ENCODE data around the gene KCNK16.
A peak's percentile ranks its signal among the peaks of the same experiment; 100 is the strongest.
"Not testable (repeated sequence)": the region's sequence is repeated elsewhere in the genome, so short reads cannot be mapped to it uniquely, and the experiment has no call there.

KCNK16 gene

DNA sequence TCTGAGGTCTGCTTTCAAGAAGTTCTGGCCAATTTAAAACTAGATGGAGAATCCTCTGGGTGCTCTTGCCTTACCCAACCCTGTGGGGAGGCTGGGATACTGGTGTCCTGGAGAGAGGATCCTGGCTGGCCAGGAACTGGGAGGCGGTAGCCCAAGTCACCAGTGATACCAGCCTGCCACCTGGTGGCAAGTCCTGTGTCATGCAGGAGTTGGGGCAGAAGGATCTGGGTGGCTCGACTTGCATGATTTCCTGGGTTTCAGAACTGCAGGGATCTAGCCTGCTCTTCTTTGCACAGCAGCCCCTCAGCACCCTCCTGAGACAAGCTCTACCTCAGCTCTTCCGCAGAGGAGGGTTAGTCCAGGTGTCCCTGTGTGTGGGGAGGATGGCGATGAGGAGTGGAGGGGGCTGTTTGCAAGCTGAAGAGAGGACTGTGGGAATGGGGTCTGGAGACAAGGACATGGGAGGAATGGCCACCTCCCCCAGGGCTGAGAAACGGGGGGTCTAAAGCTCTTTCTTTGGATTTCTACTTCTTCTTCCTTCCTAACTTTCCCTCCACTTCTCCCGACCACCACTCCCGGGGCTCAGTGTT lies 12.5 kb downstream of the KCNK16 start:
- peak; percentile 64 for DNase-seq (ENCODE audit: low read depth)

DNA sequence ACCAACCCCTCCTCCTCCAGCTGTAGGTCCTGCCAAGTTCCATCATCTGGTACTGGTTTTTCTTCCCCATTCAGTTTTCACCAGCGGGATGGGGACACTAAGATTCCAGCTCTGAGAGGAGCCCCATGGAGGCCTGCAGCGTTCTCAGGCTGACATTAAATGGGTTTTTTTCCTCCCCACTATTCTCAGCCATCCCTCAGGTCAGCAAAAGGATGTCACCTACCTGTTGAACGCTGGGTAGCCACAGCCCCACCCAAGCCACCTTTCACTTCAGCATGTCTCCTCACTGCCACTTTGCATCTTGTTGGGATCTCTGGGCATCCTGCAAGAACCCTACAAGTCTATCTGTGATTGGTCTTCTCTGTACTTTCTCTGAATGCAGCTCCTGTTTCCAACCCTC lies 15.0 kb downstream of the KCNK16 start:
- DNase-seq (ENCODE audit: low read depth) = no peak

DNA sequence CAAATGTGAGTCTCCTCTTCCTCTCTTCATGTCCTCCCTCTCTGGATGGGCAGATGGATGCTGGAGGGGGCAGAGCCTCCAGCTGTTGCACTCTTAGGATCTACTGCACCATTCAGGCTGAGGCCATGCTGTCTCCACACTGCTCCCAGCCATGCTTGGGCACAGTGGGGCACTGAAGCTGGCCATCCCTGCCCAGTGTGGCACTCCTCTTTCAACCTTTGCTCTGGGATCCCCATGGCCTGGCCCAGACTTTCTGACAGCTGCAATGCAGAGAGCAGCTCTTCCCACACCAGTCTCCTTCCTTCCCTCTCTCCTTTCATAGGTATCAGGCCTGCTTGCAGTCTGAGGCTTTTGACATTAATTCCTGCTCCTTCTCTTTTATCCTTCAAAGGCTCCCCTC lies 17.6 kb downstream of the KCNK16 start:
- DNase-seq (ENCODE audit: low read depth) = no peak

DNA sequence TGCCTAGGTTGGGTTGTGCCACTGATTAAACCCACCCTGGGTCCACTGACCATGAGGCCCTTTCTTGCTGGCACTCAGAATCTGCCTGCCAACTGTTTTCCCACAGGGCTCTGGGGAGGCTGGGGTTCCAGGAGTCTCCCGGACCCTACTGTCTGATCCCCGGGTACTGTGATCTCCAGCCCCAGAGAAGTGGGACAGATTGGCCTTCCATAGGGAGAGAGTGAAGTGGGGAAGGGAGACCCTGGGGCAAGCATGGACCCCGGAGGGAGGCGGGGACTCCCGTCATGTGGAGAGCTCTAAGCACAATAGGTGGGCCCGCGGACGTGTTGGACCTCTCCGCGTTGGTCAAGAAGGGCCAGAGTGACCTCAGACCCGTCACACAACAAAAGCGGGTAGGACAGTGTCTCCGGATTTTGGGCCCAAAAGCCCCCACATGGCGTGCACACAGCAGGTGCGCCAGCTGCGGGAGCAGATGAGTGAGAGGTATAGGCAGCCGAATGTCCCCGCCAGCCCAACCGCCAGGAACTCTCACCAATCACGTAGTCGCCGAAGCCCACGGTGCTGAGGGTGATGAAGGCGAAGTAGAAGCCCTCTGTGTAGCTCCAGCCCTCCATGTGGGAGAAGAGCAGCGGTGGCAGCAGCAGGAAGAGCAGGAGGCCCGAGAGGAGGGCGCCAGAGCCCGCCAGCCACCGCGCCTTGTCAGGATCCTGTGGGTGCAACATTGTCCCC lies 18.9 kb downstream of the KCNK16 start:
- no peak for DNase-seq (ENCODE audit: low read depth)

DNA sequence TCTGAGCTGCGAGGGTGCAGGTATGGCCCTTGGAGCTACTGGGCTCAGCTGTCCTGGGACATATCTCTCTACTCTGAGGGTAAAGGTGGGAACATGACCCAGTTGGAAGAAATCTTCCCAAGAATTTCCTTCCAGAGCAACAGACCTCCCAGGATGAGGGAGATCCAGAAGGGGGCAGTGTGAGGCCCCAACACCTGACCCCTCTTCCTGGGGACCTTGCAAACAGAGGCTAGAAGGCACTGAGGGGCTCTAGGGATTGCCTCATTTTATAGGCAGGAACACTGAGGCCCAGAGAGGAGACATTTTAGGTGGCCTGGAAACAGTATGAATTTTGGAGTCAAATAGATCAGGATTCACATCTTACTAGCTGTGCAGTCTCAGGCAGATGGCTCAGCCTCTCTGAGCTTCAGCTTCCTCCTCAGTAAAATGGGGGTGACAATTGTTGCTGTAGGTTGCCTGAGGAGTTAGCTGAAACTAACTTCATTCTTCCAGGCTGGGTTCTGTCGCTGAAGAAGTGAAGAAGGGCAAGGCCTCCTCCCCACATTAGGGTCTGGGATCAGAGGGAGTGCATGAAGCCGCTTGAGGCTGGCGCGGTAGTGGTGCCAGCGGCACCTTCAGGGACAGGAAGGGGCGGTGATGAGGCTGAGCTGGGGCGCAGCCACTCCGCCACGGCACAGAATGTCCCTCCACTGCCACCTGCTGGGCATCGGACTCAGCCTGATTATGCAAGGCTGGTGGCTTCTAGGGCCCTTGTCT lies 19.7 kb downstream of the KCNK16 start:
- DNase-seq (ENCODE audit: low read depth) = peak; percentile 55

DNA sequence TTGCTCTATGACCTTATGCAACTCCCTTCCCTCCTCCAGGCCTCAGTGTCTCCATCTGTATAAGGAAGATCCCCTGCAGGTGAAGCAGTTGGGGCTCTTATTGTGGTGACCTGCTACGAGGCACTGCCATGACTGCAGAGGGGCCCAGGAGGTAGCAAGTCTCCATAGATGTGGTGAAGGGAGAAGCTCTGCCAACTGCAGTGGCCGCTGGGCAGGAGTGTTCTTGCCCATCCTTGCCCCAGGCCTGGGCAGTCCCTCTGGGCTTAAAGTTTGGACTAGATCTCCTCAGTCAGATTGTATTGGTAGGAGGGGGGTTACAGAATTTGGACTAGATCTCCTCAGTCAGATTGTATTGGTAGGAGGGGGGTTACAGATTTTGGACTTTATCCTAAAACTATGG lies 20.5 kb downstream of the KCNK16 start:
- no peak for DNase-seq (ENCODE audit: low read depth)

DNA sequence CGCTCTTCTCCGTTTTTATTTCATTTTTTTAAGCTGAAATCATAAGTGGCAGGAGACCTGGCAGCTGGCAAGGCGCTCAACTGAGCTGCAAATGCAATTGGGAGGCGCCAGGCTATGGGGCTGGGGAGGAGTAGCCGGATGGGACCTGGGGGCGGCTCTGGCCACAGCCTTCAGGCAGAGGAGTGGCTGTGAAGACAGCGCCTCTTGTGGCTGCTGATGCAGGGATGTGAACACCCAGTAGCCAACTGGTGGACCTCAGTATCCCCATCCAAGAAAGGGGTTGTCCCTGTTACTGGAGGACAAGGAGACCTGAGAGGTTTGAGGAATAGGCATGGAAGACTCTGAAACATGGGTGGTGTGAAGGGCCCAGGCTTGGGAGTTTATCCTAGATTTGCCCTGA lies 20.9 kb downstream of the KCNK16 start:
- DNase-seq (ENCODE audit: low read depth) = peak; percentile 7

DNA sequence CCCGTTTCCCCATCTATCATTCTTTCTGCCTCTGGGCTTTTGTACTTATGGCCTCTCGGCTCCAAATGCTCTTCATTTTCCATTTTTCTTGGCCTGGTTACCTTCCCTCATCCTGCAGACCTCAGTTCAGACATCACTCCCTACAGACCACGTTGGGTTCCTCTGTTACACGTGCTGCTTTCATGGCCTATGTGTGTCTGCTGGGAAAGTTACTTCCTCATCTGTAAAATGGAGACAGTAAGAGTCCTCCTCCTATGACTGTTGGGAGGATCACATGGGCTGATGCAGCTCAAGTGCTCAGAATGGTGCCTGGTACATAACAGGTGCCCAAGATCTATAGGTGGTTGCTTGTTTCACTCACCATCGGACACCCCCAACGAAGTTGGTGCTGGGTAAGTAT lies 21.8 kb downstream of the KCNK16 start:
- DNase-seq (ENCODE audit: low read depth) = no peak

DNA sequence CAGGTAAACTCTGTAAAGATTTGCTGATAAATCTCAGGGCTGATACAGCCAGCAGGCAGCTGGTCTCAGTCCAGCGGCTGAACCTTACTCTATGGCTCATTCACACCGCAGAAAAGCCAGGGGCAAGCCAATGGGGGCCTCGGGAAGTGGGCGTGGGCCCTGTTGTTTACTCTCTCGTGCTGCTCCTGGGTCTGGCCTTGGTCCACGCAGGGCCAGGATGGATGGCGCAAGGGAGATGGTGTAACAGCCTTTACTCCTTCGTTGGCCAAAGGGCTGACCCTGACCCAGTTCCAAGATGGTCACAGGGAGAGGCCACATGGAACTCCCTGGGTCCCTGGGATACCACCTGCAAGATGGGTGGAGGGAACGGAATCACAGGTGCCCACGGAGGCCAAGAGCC lies 24.4 kb downstream of the KCNK16 start:
- no peak for DNase-seq (ENCODE audit: low read depth)

DNA sequence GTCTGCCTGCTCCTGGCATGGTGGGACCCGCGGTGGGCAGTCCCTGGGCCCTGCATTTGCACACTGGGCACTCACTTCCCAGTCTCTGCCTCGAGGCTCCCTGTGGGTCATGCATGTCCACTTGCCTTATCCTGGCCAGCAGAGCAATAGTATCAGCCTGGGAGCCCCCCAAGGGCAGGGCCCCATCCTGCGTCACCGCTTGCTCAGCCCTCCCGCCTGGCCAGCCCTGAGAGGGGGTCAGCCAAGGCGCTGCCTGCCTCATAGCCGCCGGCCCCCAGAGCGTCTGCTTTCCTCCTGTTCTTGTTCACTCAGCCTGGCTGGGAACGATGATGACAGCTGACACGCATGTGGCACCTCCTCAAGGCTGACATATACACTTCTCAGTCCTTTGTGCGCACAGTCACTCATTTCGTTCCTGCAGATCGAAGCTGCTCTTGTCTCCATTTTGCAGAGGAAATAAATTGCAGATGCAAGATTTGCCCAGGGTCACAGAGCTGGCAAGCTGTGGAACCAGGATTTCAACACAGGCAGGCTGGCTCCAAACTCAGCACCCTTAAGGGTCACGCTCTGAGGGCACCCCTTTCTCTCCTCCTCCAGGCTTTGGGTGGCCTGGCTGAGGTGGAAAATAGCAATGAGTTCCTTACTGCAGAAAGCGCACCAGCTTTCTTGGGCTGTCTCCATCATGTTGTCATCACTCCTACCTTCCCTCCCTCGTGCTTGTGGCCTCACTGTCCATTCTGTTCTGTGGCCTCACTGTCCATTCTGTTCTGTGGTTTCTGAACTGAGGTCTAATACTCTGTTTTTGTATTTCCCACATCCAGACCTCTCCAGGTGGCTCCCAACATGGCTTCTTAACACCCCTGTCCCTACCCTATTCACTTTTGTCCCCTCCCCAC lies 25.5 kb downstream of the KCNK16 start:
- no peak for DNase-seq (ENCODE audit: low read depth)

DNA sequence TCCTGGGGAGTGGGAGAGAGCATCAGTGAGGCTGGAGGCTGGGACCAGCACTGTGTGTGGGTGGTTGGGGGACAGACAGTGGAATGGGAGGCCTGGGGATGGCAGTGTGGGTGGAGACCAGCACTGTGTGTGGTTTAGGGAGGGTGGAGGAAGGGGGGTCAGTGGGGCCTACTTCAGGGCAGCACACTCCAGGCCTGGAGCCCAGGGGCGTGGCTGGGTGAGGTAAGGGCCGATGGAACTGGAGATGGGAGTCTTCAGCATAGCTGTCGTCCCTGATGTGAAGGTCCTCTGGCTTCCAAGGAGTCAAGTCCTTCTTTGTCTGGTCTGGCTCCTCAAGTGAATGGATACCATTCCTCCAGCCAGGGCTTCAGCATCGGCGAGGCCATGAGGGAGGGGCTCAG lies 26.9 kb downstream of the KCNK16 start:
- no peak for DNase-seq (ENCODE audit: low read depth)

DNA sequence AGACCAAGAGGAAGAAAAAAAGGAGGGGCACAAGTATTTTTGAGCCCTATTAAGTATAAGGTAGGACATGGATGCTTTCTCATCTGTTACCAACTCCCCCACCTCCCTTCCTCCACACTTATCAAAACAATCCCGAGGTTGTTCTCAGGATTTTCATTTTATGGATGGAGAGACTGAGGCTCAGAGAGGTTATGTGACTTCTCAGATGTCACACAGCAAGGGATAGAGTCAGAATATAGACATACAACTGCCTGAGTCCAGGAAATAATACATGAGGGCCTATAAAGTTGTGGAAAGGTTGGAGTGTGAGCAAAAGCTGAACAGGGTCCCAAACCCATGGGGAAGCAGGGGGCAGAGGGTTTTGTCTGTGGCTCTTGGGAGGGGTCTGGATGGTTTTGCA lies 27.6 kb downstream of the KCNK16 start:
- no peak for DNase-seq (ENCODE audit: low read depth)

DNA sequence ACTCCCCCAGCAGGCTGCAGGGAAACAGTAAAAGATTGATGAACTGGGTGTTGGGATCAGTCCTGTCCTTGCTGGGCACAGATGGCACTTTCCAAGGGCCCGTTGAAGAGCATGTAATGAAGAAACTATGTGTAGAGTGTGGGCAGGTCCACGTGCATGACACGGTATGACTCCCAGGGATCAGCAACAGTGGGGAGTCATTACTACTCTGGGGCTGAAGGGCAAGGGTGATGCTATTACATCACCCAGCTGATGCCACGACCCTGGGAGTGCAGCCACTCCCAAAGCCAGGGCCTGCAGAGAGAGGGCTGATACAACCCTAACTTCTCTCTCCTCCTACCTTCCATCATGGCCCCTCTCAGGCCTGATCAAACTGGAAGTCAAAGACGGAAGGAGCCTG lies 28.4 kb downstream of the KCNK16 start:
- DNase-seq (ENCODE audit: low read depth) = no peak

DNA sequence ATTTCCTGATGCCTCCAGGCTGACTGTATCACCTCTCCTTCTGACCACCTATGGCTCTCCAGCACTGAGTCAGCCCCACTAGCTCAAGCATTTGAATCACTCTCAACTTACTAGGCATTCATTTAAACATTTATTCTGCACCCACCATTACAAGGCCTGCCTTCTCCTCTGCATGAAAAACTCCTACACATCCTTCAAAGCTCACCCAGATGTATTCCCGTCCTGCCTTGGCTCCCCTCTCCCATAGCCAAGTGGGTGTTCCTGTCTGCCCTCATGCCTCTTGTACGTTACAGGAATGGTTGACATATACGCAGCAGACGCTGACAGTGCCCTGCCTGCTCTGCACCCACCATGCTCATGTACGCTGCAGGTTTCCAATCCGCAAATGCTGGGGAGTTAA lies 29.9 kb downstream of the KCNK16 start:
- no peak for DNase-seq (ENCODE audit: low read depth)

DNA sequence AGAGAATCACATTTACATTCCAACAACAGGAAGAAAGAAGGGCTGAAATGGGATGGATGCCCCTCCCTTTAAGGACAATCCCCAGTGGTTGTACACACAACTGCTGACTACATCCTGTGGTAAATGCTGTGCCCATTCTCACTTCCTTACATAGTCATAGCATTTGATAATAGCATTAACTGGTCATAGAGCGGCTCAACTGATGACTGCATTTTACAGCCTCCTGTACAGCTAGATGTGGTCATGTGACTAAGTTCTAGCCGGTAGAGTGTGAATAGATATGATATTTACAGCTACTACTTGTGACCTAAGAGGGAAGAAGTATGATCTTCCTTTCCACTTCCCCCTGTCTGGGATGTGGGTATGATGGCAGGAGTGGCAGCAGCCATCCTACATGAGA lies 33.0 kb downstream of the KCNK16 start:
- no peak for DNase-seq (ENCODE audit: low read depth)

DNA sequence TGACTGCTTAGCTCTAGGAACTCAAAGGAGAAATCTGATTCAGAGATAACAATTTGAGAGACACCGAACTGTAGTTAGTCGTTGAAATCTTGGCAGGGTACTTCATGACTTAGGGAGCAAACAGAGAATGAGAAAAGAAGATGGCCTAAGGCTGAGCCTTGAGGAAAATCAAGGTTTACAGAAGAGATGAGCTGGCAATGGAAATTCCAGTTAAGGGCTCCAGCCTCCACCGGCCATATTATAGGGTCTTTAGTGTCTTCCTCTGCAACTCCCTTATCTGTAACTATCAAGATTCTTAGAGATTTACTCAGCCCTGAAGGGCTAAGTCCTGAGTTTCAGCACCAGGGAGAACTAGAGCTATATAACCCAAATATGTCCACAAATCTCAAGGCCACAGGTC lies 34.9 kb downstream of the KCNK16 start:
- DNase-seq (ENCODE audit: low read depth) = no peak

DNA sequence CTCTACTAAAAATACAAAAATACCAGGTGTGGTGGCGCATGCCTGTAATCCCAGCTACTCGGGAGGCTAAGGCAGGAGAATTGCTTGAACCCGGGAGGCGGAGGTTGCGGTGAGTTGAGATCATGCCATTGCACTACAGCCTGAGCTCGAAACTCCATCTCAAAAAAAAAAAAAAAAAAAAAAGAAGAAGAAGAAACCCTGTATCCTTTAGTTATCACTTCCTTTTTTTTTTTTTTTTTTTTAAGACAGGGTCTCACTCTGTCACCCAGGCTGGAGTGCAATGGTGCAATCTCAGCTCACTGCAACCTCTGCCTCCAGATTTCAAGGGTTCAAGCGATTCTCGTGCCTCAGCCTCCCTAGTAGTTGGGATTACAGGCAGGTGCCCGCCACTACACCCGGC lies 35.9 kb downstream of the KCNK16 start:
- DNase-seq (ENCODE audit: low read depth) = not testable (repeated sequence)

DNA sequence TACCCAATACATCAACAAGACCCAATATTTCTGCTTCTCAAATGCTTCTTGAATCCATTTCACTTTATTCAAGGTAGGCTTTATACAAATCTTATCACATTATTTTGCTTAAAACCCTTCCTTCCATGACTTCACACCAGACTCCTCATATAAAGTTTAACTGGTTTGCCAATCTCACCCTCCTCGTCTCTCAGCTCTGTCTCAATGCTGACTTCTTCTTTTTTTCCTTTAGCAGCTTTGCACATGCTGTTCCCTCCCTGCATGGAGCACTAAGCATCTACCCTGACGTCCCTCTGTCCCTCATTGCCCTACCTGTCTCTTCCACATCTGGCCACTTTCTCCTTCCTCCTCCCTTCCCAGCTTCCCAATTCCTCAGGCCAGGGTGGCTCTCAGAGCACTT lies 39.7 kb downstream of the KCNK16 start:
- DNase-seq (ENCODE audit: low read depth) = no peak

DNA sequence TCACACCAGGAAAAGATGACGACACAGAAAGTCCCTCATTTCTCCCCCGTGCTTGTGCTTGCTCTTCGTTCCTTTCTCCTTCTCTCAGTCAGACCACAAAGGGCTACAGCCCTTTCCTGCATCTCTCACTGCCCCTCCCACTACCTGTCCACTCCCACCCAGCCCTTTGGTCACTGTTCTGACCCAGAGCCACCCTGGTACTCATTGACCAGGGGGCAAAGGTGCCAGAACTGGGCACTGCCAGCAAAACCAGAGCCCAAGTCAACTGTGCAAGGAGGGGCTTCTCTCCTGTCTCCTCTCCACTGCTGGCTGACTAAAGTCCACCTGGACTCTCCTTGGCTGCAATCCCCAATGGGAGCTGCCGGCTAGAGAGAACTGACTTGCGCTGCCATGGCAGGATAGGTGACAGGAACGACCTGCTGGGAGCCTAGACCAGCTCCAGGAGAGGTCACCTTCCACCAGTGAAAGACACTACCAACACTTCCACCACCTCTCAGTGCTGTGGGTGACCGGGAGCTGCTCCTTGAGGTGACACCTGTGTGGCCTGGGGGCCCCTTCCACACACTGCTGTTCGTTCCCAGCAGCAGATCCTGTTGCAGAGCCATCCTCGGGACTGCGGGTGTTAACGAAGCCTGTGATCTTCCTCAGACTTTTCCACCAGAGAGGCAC lies 41.1 kb downstream of the KCNK16 start:
- DNase-seq (ENCODE audit: low read depth) = no peak

DNA sequence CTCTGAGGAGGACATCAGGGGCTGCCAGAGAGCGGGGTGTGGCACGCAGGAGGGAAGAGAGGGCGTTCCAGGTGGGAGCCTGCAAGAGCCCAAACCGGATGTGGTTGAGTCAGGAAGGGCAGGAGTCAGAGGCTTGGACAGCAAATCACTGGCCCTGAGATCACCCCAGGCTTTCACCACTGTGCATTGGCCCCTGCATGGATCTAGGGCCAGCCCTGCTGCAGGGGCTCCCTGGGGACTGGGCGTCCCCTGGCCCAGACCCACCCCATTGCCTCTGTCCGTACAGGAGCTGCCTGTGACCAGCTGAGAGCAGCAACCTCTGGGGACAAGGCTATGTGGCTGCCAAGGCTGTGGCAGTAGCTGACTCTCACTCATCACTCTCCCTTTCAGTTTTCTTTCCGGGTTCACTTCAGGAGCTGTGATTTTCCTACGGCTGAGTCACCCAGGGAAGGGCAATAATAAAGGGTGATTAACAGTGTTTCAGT lies 42.2 kb downstream of the KCNK16 start:
- no peak for DNase-seq (ENCODE audit: low read depth)

DNA sequence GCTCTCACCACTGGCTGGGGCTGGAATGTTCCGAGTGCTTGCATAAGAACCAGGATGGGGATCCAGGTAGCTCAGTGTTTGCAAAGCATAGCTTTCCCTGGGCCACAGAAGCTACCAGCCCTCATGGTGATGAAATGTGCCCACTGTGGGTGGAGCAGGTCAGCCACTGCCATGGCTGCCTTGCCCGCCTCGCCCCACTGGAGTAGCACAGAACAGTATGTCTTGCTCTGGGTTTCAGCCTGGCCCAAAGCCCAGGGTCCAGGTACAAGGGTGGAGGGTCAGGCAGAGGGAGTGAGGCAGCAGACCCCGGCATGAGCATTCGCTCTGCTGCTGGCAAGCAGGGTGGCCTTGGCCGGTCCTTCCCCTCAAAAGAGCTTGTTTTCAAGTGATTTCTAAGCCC lies 43.0 kb downstream of the KCNK16 start:
- DNase-seq (ENCODE audit: low read depth) = no peak
